GM19455 (cell line): ENCODE data around the gene SNED1.
A peak's percentile ranks its signal among the peaks of the same experiment; 100 is the strongest.

ENCODE experiments used
- ATAC-seq: cut with Tn5 transposase; IDR thresholded peaks from one replicate; pipeline ENCODE4 v1.9.1; 2021; ENCODE audit not compliant: unreplicated experiment

Gene SNED1

DNA sequence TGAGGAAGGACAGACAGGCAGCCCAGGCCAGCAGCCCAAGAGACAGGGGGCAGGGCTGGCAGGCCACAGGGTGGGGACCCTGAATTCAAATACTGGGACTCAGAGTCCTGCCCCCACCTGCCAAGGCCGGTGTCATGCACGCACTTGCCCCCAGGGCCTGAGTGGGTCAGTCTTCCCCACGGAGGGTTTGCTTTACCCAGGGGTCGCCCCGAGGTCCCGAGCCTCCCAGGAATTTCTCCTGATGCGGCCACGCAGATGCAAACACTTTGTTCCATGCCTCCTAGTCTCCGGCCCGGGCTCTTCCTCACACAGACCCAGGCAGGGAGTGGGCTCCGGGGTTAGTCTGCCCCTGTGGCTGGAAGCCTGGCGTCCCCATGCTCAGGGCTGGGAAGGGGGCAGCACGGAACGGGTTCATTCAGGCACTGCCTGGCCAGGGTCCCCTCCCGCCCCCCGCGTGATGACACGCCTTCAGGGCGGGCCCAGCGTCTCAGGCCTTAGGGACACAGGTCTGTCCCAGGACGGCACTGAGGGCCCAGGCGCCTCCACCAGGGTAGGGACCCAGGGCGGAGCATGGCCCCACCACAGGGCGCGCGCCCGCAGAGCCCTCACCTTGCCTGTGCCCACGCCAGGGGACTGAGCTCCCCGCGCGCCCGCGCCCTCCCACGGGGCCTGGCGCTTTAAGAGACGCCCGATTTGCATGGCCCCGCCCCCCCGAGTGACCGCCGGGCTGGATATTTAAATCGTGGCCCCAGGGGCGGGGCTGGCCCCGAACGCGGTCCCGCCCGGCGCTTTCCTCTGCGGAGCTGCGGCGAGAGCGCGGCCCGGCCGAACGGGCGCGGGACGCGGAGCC, at the start of gene SNED1:
Gene SNED1, plus strand, starts transcription at position 763 of the 850 bp plus-strand sequence. CDS start 220 bp downstream, outside the sequence.
- peak; percentile 57 for ATAC-seq

DNA sequence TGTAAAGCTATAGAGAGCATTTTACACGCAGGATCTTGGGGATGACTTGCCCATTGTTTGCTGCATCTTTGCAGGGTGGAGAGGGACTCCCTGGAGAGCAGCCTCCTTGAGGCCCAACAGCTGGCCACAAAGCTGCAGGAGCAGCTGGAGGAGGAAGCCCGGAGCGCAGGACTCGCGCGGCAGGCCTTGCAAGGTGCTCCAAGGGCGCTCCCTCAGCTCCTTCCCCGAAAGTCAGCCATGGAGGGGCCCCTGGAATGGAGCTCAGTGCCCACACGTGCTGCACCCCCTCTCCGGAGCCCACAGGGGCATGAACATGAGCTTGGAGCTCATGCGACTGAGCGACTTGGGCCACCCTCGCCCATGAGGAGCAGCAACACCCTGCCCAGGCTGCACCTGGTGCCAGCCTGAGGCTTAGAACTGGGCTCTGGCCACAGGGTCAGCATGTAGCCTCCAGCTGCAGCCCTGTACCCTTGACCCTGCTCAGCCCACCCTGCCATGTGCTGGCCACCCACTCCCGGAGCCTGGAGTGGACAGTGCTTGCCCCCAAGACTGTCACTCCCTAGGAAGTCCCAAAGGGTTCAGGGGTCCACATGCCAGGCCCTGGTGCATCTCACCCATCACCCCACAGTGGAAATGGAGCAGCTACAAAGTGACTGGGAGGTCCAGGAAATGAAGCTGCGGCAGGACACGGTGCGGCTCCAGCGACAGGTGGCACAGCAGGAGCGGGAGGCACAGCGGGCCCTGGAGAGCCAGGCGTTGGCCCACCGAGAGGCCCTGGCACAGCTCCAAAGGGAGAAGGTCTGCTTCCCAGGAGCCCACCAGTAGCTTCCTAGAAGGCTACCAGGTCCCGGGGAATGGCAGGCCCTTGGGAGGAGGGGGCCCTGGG, 49.3 kb upstream of the SNED1 start:
- ATAC-seq, result no peak

DNA sequence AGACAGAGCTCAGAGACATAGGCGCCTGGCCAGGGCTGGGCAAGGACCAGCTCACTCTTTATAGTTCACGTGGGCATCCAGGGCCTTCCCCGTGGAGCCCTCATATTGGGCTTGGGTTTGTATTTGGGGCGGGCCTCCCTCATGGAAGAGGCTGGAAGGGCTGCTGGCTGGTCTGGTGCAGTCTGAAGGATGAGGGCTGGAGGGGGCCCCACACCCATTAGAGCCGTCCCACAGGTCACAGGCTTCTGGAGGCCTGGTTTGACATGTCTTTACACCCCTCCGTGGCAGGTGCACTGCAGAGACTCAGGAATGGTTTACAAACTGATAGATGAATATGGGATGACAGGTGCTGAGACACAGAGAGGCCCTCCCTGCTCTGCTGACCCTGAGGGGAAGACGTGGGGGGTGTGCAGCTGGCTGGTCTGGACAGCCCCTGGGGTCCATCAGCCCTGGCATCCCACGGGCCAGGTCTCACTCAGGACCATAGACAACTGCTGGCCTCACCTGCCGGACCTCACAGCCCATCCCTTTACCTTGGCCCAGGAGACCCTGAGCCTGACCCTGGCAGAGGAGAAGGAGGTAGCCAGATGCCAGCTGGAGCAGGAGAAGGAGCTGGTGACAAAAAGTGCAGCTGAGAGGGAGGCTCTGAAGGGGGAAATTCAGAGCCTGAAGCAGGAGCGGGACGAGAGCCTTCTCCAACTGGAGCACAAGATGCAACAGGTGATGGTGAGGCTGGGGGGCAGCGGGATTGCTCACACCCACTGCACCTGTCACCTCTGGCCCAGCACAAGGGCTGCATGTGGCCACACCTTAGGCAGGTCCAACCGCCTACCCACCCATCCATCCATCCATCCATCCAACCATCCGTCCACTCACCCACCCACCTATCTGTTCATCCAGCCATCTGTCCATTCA, 48.4 kb upstream of the SNED1 start:
- ATAC-seq, result no peak

DNA sequence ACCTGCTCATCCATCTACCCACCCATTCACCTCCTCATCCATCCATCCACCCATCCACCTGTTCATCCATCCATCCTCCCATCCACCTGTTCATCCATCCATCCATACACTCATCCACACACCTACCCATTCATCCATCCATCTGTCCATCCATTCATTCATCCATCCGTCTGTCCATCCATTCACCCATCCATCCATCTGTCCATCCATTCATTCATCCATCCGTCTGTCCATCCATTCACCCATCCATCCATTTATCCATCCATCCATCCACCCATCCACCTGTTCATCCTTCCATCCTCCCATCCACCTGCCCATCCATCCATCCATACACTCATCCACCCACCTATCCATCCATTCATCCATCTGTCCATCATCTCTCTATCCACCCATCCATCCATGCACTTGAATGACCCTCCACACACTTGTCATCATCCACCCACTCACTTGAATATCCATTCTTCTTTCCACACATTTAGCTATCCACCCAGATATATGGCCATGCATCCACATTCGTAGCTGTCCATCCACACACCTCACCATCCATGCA, 47.3 kb upstream of the SNED1 start:
- no peak for ATAC-seq

DNA sequence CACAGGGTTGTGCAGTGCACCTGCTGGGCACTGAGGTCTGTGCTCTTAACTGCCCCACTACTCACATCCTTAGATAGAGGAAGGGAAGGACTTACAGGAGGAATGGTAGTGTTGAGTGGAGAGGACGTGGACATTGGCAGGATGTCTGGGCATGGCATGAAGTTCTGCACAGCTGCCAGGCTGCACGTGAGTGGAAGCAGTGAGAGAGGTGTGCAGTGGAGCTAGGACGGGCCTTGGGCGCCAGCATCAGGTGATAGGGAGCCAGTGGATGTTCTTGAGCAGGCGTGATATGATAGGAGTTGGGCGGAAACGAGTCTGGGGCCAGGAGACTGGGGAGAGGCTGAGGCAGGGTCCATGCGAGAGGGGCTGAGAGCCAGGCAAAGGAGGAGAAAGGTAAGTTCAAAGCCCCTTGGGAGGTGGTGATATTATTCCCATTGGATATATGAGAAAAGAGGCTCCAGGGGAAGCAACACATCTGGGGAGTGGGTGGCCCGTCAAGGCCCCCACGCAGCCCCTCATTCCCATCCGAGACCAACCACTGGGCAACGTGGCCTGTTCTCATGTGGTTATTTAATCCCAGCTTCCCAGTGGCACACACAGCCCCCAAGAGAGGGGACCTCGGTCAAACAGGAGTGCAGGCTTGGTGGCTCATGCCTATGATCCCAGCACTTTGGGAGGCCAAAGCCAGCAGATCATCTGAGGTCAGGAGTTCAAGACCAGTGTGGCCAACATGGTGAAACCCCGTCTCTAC, 45.7 kb upstream of the SNED1 start:
- no peak for ATAC-seq

DNA sequence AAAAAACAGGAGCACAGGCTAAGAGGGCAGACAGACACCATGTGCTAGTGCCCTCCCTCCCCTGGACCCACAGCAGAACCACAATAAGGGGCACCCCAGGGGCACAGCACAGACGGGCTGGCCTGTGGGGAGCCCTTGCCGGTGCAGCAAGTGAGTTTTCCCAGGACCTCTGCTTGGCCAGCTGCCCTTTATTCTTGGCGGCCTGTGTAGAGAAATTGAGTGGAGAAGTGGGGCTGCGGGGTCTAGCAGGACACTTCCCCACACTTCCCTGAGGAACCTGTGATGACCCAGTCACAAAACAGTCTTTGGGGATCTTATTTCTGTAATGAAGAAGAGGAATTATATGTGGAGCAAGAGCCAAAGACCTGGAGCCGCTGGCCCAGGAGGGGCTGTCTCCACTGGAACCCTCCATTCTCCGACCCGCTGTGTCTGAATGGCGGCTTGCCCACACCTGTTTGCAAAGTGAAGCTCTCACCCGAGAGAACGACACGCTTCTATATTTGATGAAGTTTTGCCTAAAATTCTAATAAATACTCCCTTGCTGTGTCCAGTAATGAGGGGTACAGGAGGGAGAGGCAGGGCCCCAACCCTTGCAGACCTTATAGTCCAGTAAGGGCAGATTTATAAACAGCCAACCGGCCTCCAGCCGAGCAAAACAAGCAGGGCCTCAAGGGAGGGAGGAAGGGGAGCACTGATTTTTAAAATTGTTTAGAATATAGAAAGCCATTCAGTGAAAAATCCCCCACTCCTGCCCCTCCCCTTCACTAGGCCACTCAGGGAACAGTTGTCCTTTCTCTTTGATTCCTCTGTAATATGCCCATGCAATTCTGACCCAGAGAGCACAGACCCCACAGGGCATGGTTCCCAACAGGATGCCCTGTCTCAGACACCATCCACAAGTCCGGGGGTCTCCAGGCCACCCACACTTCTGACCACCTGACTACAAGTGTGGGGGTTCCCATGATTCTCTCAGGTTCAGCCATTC, 44.7 kb upstream of the SNED1 start:
- no peak for ATAC-seq

DNA sequence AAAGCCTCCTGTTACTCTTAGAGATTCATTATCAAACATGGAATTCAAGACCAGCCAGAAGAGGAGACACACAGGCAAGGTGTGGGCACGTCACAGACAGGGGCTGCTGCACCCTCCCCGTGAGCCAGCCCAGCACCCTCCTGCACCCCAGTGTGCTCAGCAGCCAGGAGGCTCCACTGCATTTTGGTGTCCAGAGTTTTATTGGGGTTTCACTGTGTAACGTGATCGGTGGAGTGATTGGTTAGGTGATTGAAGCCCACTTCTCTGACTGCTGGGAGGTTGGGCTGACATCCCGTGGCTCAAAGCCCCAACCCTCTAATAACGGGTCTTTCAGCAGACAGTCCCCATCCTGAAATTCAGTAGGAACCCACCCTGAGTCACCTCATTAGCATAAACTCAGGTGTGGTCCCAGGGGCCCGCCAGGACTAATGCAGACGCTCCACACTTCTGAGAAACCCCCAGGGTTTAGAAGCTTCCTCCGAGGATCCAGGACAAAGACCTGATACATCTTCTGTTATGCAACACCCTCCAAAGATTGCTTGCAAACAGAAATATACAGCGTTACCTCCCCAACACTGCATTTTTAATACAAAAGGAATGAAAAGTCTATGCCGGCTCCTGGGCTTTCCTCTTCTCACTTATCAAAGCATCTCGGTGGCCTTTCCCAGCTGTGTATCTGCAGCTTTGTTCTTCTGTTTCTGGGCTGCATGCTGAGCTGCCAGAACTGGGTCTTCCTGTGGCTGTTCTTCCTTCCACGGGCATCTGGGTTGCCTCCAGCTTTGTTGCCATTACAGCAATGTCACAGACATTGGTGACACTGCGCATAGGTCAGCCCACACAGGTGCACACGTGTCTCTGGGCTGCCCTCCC, 43.7 kb upstream of the SNED1 start:
- no peak for ATAC-seq

DNA sequence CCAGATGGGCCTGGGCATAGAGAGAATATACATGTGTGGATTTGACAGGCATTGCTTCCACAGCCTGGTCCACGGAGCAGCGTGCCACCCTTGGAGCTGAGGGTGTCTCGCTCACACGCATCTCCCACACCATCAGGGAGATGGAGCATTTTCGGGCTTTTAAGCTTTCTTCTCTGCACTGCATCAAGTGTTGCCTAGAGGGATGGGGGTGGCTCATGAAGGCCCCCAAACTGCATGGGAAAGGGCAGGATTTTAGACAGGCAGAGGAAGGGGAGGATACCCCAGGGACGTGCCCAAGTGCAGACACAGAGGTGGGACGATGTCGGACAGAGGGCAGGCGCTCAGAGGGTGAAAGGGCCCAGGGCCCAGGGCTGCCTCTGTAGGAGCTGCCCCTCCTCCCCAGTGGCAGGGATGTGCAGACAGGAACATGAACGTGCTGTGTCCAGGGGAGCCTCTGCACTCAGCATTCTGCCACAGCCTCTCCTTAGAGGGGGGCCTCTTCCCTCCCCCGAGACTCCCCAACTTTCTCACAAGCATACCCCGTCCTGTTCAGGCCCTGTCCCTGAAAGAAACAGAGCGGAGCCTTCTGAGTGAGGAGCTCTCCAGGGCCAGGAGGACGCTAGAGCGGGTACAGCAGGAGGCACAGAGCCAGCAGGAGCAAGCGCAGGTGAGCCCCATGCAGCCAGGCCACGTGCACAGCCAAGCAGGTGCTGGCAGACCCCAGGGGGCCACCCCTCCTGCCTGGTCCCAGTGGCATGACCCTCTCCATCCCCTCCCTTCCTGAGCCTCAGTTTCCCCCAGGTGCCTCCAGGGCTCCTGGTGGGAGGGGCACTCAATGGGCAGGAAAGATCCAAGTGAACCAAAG, 42.9 kb upstream of the SNED1 start:
- ATAC-seq, result no peak

DNA sequence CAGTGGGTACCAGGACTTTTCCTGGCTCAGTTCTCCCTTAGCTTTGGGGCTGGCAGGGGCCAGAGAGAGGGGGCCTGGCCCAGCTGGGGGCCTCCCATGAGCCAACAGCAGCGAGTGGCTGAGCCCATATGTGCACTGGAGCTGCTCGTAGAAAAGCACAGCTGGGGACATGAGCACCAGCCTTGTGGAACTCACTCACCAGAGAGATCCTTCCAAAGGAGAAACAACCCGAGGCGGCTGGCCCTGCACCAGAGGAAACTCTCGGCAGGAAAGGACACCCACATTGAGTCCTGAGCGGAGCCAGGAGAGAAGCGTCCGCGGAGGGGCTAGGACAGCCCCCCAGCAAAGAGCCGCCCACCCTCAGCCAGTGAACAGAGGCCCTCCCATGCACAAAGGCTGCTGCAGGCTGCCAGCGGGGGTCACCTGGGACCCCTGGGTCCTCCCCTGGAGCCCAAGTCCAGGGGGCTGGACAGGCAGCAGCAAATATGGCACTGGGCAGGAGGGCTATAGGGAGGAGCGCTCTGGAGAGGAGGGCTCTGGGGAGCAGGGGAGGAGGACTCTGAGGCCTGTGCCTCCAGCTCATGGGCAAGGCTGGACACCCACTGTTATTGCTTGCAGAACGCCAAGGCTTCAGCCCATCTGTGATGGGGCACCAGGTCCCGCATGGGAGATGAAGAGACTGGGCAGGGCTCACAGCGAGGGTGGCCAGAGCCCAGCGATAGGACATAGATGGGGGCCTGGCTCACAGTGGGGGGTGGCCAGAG, 42.1 kb upstream of the SNED1 start:
- ATAC-seq, result no peak

DNA sequence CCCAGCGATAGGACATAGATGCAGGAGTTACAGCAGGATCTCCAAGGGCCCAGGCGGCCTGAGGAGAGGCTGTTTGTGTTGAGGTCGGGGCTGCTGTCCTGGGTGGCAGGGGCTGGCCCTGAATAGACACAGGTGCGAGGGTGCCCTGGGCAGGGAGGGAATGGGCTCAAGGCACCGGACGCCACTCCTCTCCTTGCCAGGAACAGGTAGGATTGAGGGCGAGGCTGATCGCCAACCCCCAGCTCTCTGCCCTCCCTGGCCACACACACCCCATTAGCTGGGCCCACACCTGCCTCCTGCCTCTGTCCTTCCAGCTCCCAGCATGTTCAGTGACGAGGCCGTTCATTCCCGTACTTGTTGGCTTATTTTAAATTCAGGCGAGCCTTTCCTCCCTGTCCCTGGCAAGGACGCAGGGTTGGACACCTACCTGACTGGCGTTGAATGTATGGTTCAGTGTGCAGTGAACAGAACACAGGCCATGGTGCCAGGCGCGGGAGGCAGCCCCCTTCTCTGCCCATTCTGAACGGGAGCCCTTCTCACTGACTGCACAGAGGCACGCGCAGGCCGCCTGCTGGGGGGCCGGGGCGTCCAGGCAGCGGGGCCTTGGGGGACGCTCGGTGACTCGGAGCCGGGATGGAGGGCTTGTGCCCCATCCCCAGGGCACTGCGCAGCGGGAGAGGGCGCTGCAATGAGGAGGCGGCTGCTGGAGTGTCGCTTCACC, 41.3 kb upstream of the SNED1 start:
- ATAC-seq, result no peak

DNA sequence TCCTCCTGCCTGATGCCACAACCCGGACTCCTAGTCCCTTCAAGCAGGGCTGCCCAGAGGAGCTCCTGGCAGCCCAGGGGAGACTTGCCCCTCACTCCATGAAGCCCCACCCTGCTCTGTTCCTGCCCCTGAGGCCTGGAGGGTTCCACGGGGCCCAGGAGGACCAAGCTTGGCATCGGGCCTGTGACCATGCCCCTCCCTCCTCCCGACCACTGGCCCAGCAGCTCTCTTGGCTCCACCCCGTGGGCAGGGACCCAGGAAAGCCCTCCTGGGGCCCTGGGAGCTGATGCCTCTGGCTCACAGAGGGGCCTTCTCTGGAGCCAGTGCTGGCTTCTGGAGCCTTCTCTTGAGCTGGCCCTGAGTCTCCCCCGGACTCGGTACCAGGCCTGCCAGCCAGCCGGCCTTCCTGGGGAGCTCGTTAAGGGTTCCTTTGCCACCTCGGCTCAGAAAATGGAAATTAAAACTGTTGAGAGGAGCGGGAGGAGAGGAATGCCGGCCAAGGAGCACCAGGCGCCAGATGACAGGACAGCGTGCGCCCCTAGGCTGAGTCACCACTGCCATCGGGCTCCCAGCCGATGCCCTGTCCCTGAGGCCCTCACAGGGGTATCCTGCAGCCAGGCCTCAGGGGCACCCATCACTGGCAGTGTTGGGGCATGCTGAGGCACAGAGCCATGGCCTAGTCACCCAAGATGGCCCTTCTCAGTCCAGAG, 40.6 kb upstream of the SNED1 start:
- ATAC-seq, result no peak

DNA sequence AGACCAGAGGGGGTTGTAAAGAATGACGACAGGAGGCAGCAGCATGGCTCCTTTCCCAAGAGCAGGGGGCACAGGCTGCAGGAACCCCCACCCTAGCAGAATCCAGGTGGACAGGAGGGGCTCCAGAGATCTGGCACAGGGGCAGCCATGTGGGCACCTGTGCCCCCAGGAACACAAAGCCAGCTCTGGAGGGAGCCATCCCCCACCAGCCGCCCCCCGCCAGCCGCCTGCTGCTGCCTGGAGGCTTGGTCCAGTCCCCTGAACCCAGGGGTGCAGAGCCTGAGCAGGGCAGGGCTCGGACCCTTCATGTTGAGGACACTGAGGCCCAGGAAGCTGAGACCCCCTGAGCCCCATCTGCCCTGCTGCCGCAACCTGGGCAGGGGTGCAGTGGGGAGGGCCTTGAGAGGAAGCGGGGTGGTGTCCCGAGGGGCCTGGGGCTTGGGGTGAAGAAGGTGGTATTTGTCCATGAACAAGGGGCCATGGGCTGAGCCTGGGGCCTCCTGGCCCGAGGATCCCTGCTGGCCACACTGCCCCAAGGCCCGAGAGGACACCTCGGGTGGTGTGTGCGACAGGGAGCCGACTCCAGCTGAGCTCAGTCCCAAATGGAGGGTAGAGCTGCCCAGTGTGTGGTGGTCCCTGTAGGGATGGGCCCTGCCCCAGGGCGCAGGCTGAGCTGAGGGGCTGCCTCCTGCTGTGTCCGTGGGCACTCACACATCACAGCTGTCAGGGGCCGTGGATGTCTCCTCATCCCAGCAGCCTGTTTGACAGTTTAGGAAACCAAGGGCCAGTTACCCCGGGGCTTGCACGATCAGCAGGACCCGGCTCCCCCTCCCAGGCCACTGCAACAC, 39.8 kb upstream of the SNED1 start:
- no peak for ATAC-seq

DNA sequence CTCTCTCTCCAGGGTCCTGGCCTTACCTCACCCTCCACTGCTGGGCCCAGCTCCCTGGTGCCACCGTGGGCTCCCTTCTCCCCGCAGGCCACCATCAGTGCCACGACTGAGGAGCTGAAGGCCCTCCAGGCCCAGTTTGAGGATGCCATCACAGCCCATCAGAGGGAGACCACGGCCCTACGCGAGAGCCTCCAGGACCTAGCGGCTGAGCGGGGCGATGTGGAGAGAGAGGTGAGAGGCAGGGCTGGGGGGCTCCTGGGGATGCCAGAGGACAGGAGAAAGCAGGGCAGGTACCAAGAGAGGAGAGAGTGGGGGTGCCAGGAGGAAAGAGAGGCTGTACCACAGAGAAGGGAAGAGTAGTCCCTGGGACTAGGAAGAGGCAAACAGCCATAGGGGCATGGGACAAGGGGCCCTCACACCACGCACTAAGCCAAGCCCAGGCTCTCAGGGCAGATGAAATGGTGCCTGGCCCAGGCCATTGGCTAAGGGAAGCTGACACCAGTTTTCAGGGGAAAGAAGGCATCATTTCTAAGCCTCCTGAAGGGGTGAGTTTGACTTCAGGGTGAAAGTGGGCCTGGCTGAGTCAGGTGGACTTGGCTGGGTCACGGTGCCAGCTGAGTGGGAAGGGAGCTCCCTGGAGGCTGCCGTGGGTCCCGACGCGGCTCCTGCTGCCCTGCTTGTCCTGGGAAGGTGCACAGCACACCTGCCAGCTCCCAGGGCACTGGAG, 39.0 kb upstream of the SNED1 start:
- no peak for ATAC-seq
